GM12878 (cell line): ENCODE results near the gene TSEN54. TPM values are rescaled to one million over a fixed set of nuclear protein-coding genes. Genes with fewer than 3 reads are reported as not detected.

ENCODE experiments used
- ATAC-seq: fragments of 200-7000 bp; cut with Tn5 transposase; 3 replicates; pipeline ENCODE4 v1.9.1; 2020; ENCODE audit warnings: mild to moderate bottlenecking, moderate library complexity
- BruUV-seq: library from RNA; stranded (reverse); fragments of 400-500 nt; replicated peaks from 2 replicates; lab custom pipeline; 2021; lab: Mats Ljungman, UMichigan
- CTCF ChIA-PET: fragments of 300-600 bp; sonication (Branson Sonifier 250); formaldehyde crosslinking; extraction: SDS; loops from one replicate; lab custom pipeline; 2021; ENCODE audit warnings: inconsistent platforms; lab: Yijun Ruan, JAX
- POLR2A ChIA-PET: fragments of 350-600 bp; formaldehyde crosslinking; extraction: SDS; loops from one replicate; lab custom pipeline; 2021; ENCODE audit warnings: inconsistent platforms; lab: Charles Lee
- RAD21 ChIA-PET: fragments of 300-600 bp; sonication (Branson Sonifier 250); formaldehyde crosslinking; loops from one replicate; lab custom pipeline; 2023; ENCODE audit warnings: antibody characterized with exemption; ENCODE audit not compliant: unreplicated experiment; lab: Charles Lee
- SMC1A ChIA-PET: fragments of 300-600 bp; sonication (Branson Sonifier 250); formaldehyde crosslinking; loops from one replicate; lab custom pipeline; 2023; ENCODE audit not compliant: unreplicated experiment, uncharacterized antibody; lab: Charles Lee
- DNase-seq: peaks from one replicate; pipeline ENCODE4 v3.0.0-alpha.2; 2011; ENCODE audit warnings: low read depth, low spot score
- FAIRE-seq: peaks from 3 replicates; lab custom pipeline; 2011; peaks lifted over from hg19 to GRCh38; lab: Jason Lieb, UNC
- H2AFZ ChIP-seq: 2 replicates; pipeline ENCODE4 v1.6.0; 2011; ENCODE audit warnings: low read depth, low read length, control low read depth; ENCODE audit not compliant: control insufficient read depth
- H3K27ac ChIP-seq: 2 replicates; pipeline ENCODE4 v1.5.1; 2011; ENCODE audit warnings: control low read depth; ENCODE audit not compliant: control insufficient read depth, insufficient read depth
- H3K27me3 ChIP-seq, 2 experiments: replicated peaks in 1 of 2; 2 replicates each; pipeline versions ENCODE4 v1.6.0 to v1.6.1; 2011; ENCODE audit warnings: low read length in 1 of 2; ENCODE audit not compliant: control insufficient read depth in 2 of 2, insufficient read depth in 2 of 2
- H3K36me3 ChIP-seq, 2 experiments: 2 replicates each; pipeline ENCODE4 v1.5.1; 2011; ENCODE audit warnings: low read length in 1 of 2; ENCODE audit not compliant: control insufficient read depth in 2 of 2, insufficient read depth in 2 of 2
- H3K4me1 ChIP-seq: 2 replicates; pipeline ENCODE4 v1.6.1; 2011; ENCODE audit warnings: mild to moderate bottlenecking, low read length, moderate library complexity, mixed read lengths; ENCODE audit not compliant: control insufficient read depth, insufficient read depth
- H3K4me2 ChIP-seq: 2 replicates; pipeline ENCODE4 v1.6.0; 2011; ENCODE audit warnings: control low read depth; ENCODE audit not compliant: control insufficient read depth, insufficient read depth
- H3K4me3 ChIP-seq: fragments of 200-600 bp; sonication (generic); 2 replicates; pipeline ENCODE4 v1.5.1; 2016
- H3K79me2 ChIP-seq: 2 replicates; pipeline ENCODE4 v1.6.0; 2011; ENCODE audit warnings: low read length; ENCODE audit not compliant: control insufficient read depth, insufficient read depth
- H3K9ac ChIP-seq: 2 replicates; pipeline ENCODE4 v1.8.0; 2011; ENCODE audit warnings: low read length, control low read depth, mixed read lengths; ENCODE audit not compliant: control insufficient read depth, insufficient read depth
- H3K9me3 ChIP-seq: replicated peaks from 3 replicates; pipeline ENCODE4 v1.5.1; 2011; ENCODE audit warnings: mild to moderate bottlenecking, low read length; ENCODE audit not compliant: control insufficient read depth, insufficient read depth
- H4K20me1 ChIP-seq: 2 replicates; pipeline ENCODE4 v1.6.0; 2011; ENCODE audit not compliant: control insufficient read depth, insufficient read depth
- BRCA1 ChIP-seq: IDR thresholded peaks from 2 replicates; pipeline ENCODE4 v1.6.1; 2011; ENCODE audit warnings: low read depth, low read length, improper control_type of control experiment
- GABPA ChIP-seq: IDR thresholded peaks from 2 replicates; pipeline ENCODE4 v1.6.1; 2014; ENCODE audit warnings: antibody characterized with exemption, low read depth, mild to moderate bottlenecking, inconsistent platforms
- HDAC6 ChIP-seq: fragments of 200-600 bp; sonication (generic); IDR thresholded peaks from one replicate; pipeline ENCODE4 v1.8.0; 2017; ENCODE audit warnings: antibody characterized with exemption; ENCODE audit not compliant: unreplicated experiment
- HDGF ChIP-seq: fragments of 450-650 bp; IDR thresholded peaks from 2 replicates; pipeline ENCODE4 v1.6.1; 2016; ENCODE audit warnings: antibody characterized with exemption
- JUND ChIP-seq: IDR thresholded peaks from 2 replicates; pipeline ENCODE4 v1.6.1; 2012; ENCODE audit warnings: low read depth, mild to moderate bottlenecking, low read length, improper control_type of control experiment, moderate library complexity
- NBN ChIP-seq: fragments of 450-650 bp; IDR thresholded peaks from 2 replicates; pipeline ENCODE4 v1.6.1; 2016
- NFYA ChIP-seq: IDR thresholded peaks from 2 replicates; pipeline ENCODE4 v1.6.1; 2011; ENCODE audit warnings: low read depth, mild to moderate bottlenecking, low read length, improper control_type of control experiment, borderline replicate concordance
- RBBP5 ChIP-seq: fragments of 200-600 bp; sonication (generic); conservative IDR thresholded peaks from 2 replicates; pipeline ENCODE4 v1.6.1; 2016
- RUNX3 ChIP-seq: IDR thresholded peaks from 2 replicates; pipeline ENCODE4 v1.6.1; 2012; ENCODE audit warnings: low read length, inconsistent platforms
- SMAD1 ChIP-seq: fragments of 450-650 bp; IDR thresholded peaks from 2 replicates; pipeline ENCODE4 v1.6.1; 2018; ENCODE audit warnings: mild to moderate bottlenecking, low read depth; ENCODE audit not compliant: partially characterized antibody
- TCF3 ChIP-seq: IDR thresholded peaks from 2 replicates; pipeline ENCODE4 v1.6.1; 2012; ENCODE audit warnings: low read depth, mild to moderate bottlenecking, low read length, borderline replicate concordance; ENCODE audit not compliant: insufficient read depth
- YBX1 ChIP-seq: fragments of 450-650 bp; IDR thresholded peaks from 2 replicates; pipeline ENCODE4 v1.6.1; 2016; ENCODE audit warnings: antibody characterized with exemption
- ZBTB33 ChIP-seq: fragments of 450-650 bp; IDR thresholded peaks from 2 replicates; pipeline ENCODE4 v1.6.1; 2017; ENCODE audit warnings: mild to moderate bottlenecking
- ZBTB40 ChIP-seq: fragments of 450-650 bp; IDR thresholded peaks from 2 replicates; pipeline ENCODE4 v1.6.1; 2016; ENCODE audit warnings: mild to moderate bottlenecking, moderate library complexity, borderline replicate concordance
- ZNF24 ChIP-seq: fragments of 450-650 bp; IDR thresholded peaks from 2 replicates; pipeline ENCODE4 v1.6.1; 2017; ENCODE audit warnings: antibody characterized with exemption, mild to moderate bottlenecking
- WGBS: methylation state at CpG from one replicate; pipeline ENCODE4 v1.1.6; 2016; ENCODE audit warnings: low lambda C conversion rate; ENCODE audit not compliant: insufficient replicate concordance, insufficient coverage; ENCODE audit errors: missing lambda C conversion rate; 5-methylcytosine and 5-hydroxymethylcytosine counted together
- in situ Hi-C: fragments of 300-500 bp; cut with MboI; formaldehyde crosslinking; loops from 9 replicates; pipeline ENCODE4 v1.14.3; 2018; ENCODE audit warnings: mixed read lengths
- intact Hi-C: fragments of 100-400 bp; cut with micrococcal nuclease; formaldehyde crosslinking; loops from one replicate; pipeline ENCODE4 v1.14.2; 2022; ENCODE audit not compliant: unreplicated experiment
- polyA plus RNA-seq, 11 experiments: library from polyadenylated mRNA; depleted of rRNA in 4 of 11; unstranded in 6 of 11; stranded (reverse) in 5 of 11; fragments of >200 nt; fragmentation: Nextera tagmentation in 4 of 11; fragmentation: Illumina TruSeq in 1 of 11; extraction: Ambion mirVana in 4 of 11; extraction: Trizol in 1 of 11; gene quantifications; 1 replicate in 1 of 11; 2 replicates in 10 of 11; pipeline versions ENCODE4 v1.2.1 to v1.2.3, GENCODE V29; 2011 to 2016; ENCODE audit warnings: inconsistent platforms in 2 of 11, missing spikeins in 2 of 11, low read depth in 1 of 11
- total RNA-seq, 4 experiments: library from RNA; depleted of rRNA in 3 of 4; stranded (reverse); fragments of >200 nt in 3 of 4; fragmentation: Illumina TruSeq in 1 of 4; extraction: Trizol in 1 of 4; gene quantifications; 2 replicates each; pipeline versions ENCODE4 v1.2.1 to v1.2.3, GENCODE V29; 2013 to 2021
- TF ChIP-seq, protein P1 (sequence below): fragments of 450-650 bp; IDR thresholded peaks from 2 replicates; pipeline ENCODE4 v1.6.1; 2018; ENCODE audit warnings: borderline replicate concordance, mild to moderate bottlenecking; ENCODE audit not compliant: partially characterized antibody

TSEN54 gene
- total and polyA plus RNA-seq, 10 of the 15 experiments (the other 5 are each of a cell fraction or from before 2014, with no cell fraction given): 7.1 to 48.0 (median 41.1) TPM

- no peak overlapping the region for H3K9ac ChIP-seq
- in situ Hi-C loops (no loop called here), intact Hi-C loops (no loop called here)
- ChIA-PET CTCF (interaction anchor here (1.3 to 1.4 kb wide), 2 partner anchors 10 to 64 kb away, joined by 4 read pairs; partner anchors contain the start of gene TSEN54), SMC1A (interaction anchor here (0.7 to 1.6 kb wide), 3 partner anchors 8 to 44 kb away, joined by 3 to 4 read pairs (median 3); partner anchors contain the start of gene TSEN54), POLR2A (interaction anchor here (0.7 to 1.1 kb wide), 2 partner anchors 9 to 167 kb away, joined by 3 to 4 read pairs; no protein-coding TSS in a partner anchor), RAD21 (interaction anchor here (0.7 to 1.0 kb wide), 2 partner anchors 10 to 23 kb away, joined by 3 to 5 read pairs; partner anchors contain the start of gene TSEN54)
- 0 out of 2 replicates have a peak, but pooled peaks cover 7% of the 10 kb centered on the region for H3K4me1 ChIP-seq
- H3K79me2 ChIP-seq: no peaks in the 10 kb centered on the region
- peak overlapping the region; percentile 84; the same call in 1 of the 2 replicates for H3K4me3 ChIP-seq
- H3K4me2 ChIP-seq: peak overlapping the region; percentile 91
- no TSS peak for BruUV-seq
- DNase-seq: no peak
- no peaks in the 10 kb centered on the region for H4K20me1 ChIP-seq
- ATAC-seq: no peak
- no peak for FAIRE-seq
- no peaks in the 10 kb centered on the region; a peak in 1 of 4 replicates for H3K36me3 ChIP-seq
- H3K27ac ChIP-seq: no peak overlapping the region
- no peak overlapping the region for H2AFZ ChIP-seq
- H3K27me3 ChIP-seq: peaks cover 0 to 6% of the 10 kb centered on the region in 2 experiments; a peak in 2 of 4 replicates
- 70% methylated on average over 12 of the region's 13 CpGs for WGBS
- H3K9me3 ChIP-seq: no peaks in the 10 kb centered on the region
- TF ChIP-seq ZBTB33 (no peak), RBBP5 (no peak), TCF3 (no peak), ZBTB40 (no peak), JUND (no peak), NBN (no peak), RUNX3 (no peak), NFYA (no peak), GABPA (no peak), HDGF (no peak), YBX1 (no peak), BRCA1 (no peak), SMAD1 (no peak), ZNF24 (no peak), HDAC6 (no peak)
- TF ChIP-seq, protein P1, sequence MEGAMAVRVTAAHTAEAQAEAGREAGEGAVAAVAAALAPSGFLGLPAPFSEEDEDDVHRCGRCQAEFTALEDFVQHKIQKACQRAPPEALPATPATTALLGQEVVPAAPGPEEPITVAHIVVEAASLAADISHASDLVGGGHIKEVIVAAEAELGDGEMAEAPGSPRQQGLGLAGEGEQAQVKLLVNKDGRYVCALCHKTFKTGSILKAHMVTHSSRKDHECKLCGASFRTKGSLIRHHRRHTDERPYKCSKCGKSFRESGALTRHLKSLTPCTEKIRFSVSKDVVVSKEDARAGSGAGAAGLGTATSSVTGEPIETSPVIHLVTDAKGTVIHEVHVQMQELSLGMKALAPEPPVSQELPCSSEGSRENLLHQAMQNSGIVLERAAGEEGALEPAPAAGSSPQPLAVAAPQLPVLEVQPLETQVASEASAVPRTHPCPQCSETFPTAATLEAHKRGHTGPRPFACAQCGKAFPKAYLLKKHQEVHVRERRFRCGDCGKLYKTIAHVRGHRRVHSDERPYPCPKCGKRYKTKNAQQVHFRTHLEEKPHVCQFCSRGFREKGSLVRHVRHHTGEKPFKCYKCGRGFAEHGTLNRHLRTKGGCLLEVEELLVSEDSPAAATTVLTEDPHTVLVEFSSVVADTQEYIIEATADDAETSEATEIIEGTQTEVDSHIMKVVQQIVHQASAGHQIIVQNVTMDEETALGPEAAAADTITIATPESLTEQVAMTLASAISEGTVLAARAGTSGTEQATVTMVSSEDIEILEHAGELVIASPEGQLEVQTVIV: no peak
Observed at GRCh38 chr17:75526555-75527270, 10.4 kb downstream of the TSEN54 start.
